Naive B cell (primary cell): ENCODE data around the gene SAMD4A. TPM values are rescaled to one million over a fixed set of nuclear protein-coding genes. Genes with fewer than 3 reads are reported as not detected.

Experiments
- ATAC-seq, 2 donors: fragments of 150-1000 bp; cut with Tn5 transposase; 2 replicates each; pipeline ENCODE4 v1.10.0; 2021; ENCODE audit warnings: low read depth in 2 of 2, mild to moderate bottlenecking in 2 of 2, moderate library complexity in 2 of 2
- DNase-seq: peaks from one replicate; pipeline ENCODE4 v3.0.0; 2022
- H3K27ac Mint-ChIP-seq, 6 donors: one replicate each; pipeline ENCODE4 v1.8.0; 2020 to 2022; ENCODE audit warnings: mild to moderate bottlenecking in 6 of 6, mixed read lengths in 6 of 6, moderate library complexity in 5 of 6, inconsistent platforms in 2 of 6
- H3K27me3 Mint-ChIP-seq, 3 donors: one replicate each; pipeline ENCODE4 v1.8.0; 2021 to 2022; ENCODE audit warnings: mixed read lengths in 3 of 3, mild to moderate bottlenecking in 1 of 3
- H3K36me3 Mint-ChIP-seq, 2 donors: one replicate each; pipeline ENCODE4 v1.8.0; 2020 to 2022; ENCODE audit warnings: mixed read lengths in 2 of 2, inconsistent platforms in 1 of 2, mild to moderate bottlenecking in 1 of 2
- H3K4me1 Mint-ChIP-seq, 3 donors: one replicate each; pipeline ENCODE4 v1.8.0; 2020 to 2022; ENCODE audit warnings: mixed read lengths in 3 of 3, inconsistent platforms in 1 of 3, mild to moderate bottlenecking in 1 of 3, moderate library complexity in 1 of 3
- H3K4me3 Mint-ChIP-seq, 8 donors: one replicate each; pipeline ENCODE4 v1.8.0; 2020 to 2022; ENCODE audit warnings: mild to moderate bottlenecking in 8 of 8, mixed read lengths in 8 of 8, moderate library complexity in 8 of 8, inconsistent platforms in 2 of 8
- H3K9me3 Mint-ChIP-seq, 7 donors: one replicate each; pipeline ENCODE4 v1.8.0; 2020 to 2022; ENCODE audit warnings: mixed read lengths in 7 of 7, mild to moderate bottlenecking in 5 of 7, inconsistent platforms in 2 of 7, moderate library complexity in 1 of 7
- polyA plus RNA-seq, 6 donors: library from polyadenylated mRNA; unstranded; fragments of 300-500 nt; fragmentation: Illumina TruSeq; gene quantifications; one replicate each; pipeline ENCODE4 v1.2.3, GENCODE V29; 2021; ENCODE audit warnings: low read depth in 6 of 6

SAMD4A gene
- polyA plus RNA-seq, 6 donors from 2014 or later: 0.84 to 2.1 (median 1.2) TPM; not detected in 1

DNA sequence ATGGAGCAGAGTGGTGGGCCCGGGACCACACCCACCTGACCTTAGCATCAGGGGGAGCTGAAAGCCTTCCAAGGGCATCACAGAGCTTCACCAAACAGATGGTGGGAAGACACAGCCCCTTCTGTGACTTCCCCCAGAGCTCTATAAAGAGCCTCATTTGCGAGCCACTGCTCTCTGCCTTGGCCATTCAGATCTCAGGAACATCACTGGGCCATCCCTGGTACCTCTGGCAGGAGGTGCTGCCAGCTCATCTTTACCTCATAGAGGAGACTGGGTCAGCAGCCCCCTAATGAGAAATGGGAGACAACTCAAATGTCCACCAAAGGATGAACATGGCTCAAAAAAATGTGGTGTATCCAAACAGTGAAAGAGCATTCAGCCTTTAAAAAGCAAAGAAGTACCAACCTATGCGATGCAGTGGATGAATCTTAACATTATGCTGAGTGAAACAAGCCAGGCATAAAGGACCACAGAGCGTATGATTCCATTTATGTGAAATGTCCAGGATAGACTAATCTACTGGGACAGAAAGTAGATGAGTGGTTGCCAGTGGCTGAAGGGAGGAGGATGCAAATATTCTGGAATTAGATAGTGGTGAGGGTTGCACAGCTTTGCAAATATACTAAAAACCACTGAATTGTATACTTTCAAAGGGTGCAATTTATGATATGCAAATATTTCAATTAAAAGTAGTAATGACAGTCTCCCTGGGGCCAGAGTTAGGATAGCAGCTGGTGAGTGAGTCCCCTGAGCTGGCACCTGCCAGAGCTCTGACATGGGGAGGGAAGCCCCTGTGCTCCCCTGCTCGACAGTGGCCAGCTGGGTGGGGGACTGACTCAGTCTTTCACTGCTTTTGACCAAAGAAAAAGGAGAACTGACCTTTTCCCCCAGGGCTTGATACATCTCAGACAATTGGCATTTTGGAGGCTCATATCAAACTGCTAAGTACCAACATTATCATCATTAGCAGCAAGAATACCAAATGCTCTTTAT, 219.1 kb downstream of the SAMD4A start:
- DNase-seq: no peak
- no peak for ATAC-seq
- Mint-ChIP-seq H3K9me3 (no peaks in the 10 kb centered on the region), H3K27ac (peak overlapping the region in 2 of 6 donors; percentile 20 to 53), H3K36me3 (peaks cover 16 to 22% of the 10 kb centered on the region in 2 donors), H3K4me3 (no peak overlapping the region), H3K27me3 (peaks cover 0 to under 1% (median 0%) of the 10 kb centered on the region in 3 donors), H3K4me1 (peaks cover 11 to 25% (median 14%) of the 10 kb centered on the region in 3 donors)

DNA sequence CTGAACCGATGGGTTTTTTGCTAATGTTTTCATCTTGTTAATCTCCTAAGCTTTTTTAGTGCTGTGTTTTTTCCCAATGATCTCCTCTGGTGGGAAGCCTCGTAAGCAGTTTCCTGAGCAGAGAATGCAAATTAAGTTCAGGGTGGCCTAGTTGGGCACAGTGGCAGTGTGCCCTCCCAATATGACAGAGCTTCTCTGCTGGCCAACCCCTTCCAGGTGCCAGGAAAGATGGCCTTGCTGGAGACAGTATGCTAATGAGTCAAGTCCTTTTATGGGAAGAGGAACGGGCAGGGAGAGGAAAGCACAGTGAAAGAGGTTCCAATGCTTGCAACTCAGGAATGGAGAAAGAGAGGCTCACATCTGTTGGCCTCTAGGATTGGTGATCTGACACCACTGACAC, 219.9 kb downstream of the SAMD4A start:
- H3K4me1 Mint-ChIP-seq: peaks cover 11 to 20% (median 13%) of the 10 kb centered on the region in 3 donors
- no peak overlapping the region for H3K4me3 Mint-ChIP-seq
- H3K9me3 Mint-ChIP-seq: no peaks in the 10 kb centered on the region
- H3K36me3 Mint-ChIP-seq: peaks cover 16 to 22% of the 10 kb centered on the region in 2 donors
- no peak for ATAC-seq
- H3K27me3 Mint-ChIP-seq: no peaks in the 10 kb centered on the region
- DNase-seq: no peak
- no peak overlapping the region for H3K27ac Mint-ChIP-seq

GRCh38 chr14:54787261-54787660, 220.3 kb downstream of the SAMD4A start:
- Mint-ChIP-seq H3K4me1 (peaks cover 10 to 16% (median 11%) of the 10 kb centered on the region in 3 donors), H3K27me3 (no peaks in the 10 kb centered on the region), H3K9me3 (no peaks in the 10 kb centered on the region), H3K4me3 (no peak overlapping the region), H3K27ac (no peak overlapping the region), H3K36me3 (peaks cover 16 to 22% of the 10 kb centered on the region in 2 donors)
- DNase-seq: no peak
- ATAC-seq: no peak

- no peak for DNase-seq
- ATAC-seq: no peak
- Mint-ChIP-seq H3K27ac (no peak overlapping the region), H3K9me3 (no peaks in the 10 kb centered on the region), H3K4me1 (peaks cover 0 to 4% (median 0%) of the 10 kb centered on the region in 3 donors), H3K4me3 (no peak overlapping the region), H3K36me3 (peaks cover 16 to 22% of the 10 kb centered on the region in 2 donors), H3K27me3 (no peaks in the 10 kb centered on the region)
These were observed 221.8 kb downstream of the SAMD4A start for GRCh38 chr14:54788701-54789100.

DNA sequence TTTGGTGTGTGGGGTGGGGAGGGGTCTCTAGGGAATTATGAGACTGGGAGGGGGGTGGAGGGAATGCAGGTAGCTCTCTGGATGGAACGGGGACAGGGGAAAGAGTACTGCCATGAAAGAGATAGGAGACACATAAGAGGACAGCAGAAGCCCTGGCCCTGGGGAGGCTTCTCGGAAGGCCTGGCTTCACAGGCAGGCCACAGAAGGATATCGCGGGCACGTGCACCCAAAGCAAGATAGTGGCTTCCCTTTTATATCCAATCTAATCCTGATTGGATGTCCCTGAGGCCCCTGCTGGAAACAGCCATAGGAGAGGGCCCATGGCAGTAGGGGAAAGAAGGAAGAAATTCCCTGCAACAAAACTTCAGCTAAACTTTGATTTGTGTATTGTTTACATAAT, 222.2 kb downstream of the SAMD4A start:
- no peaks in the 10 kb centered on the region for H3K4me1 Mint-ChIP-seq
- H3K27me3 Mint-ChIP-seq: no peaks in the 10 kb centered on the region
- ATAC-seq (no peak), DNase-seq (no peak)
- no peaks in the 10 kb centered on the region for H3K9me3 Mint-ChIP-seq
- H3K36me3 Mint-ChIP-seq: peaks cover 16 to 22% of the 10 kb centered on the region in 2 donors
- H3K4me3 Mint-ChIP-seq: no peak overlapping the region
- H3K27ac Mint-ChIP-seq: no peak overlapping the region

- Mint-ChIP-seq H3K4me3 (no peak overlapping the region), H3K27me3 (no peaks in the 10 kb centered on the region), H3K9me3 (peaks cover 0 to 5% (median 0%) of the 10 kb centered on the region in 7 donors), H3K36me3 (peaks cover 16 to 22% of the 10 kb centered on the region in 2 donors), H3K4me1 (no peaks in the 10 kb centered on the region), H3K27ac (no peak overlapping the region)
- ATAC-seq: no peak
- no peak for DNase-seq
These were observed 223.0 kb downstream of the SAMD4A start for GRCh38 chr14:54789781-54790480.

- Mint-ChIP-seq H3K27ac (peak overlapping the region in 1 of 6 donors; percentile 56), H3K4me1 (no peaks in the 10 kb centered on the region), H3K27me3 (no peaks in the 10 kb centered on the region), H3K9me3 (peaks cover 0 to 7% (median 3%) of the 10 kb centered on the region in 7 donors), H3K36me3 (peaks cover 16 to 22% of the 10 kb centered on the region in 2 donors), H3K4me3 (no peak overlapping the region)
- ATAC-seq: no peak
- no peak for DNase-seq
These were observed 224.1 kb downstream of the SAMD4A start for GRCh38 chr14:54791001-54791400.

DNA sequence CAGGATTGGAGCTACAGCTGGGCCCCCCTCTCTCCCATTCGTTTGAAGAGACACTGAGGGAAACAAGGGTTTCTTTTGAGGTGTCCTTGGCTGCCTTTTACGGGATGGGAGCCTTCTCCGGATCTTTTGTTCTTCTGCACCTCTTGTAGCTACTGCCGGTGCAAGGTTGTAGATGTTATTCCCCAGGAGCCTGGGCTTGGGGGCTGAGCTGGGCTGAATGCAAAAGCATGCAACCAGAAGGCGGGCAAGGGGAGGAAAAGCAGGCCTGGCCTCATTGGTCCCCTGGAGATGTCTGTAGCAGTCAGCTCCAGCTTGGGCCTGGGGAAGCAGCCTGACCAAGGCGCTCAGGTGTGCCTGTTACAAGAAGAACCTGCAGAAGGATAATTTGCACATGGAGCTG, 225.4 kb downstream of the SAMD4A start:
- DNase-seq (no peak), ATAC-seq (no peak)
- H3K36me3 Mint-ChIP-seq: peaks cover 16 to 22% of the 10 kb centered on the region in 2 donors
- H3K27me3 Mint-ChIP-seq: no peaks in the 10 kb centered on the region
- H3K4me3 Mint-ChIP-seq: no peak overlapping the region
- peaks cover 0 to 7% (median 3%) of the 10 kb centered on the region in 7 donors for H3K9me3 Mint-ChIP-seq
- no peak overlapping the region for H3K27ac Mint-ChIP-seq
- no peaks in the 10 kb centered on the region for H3K4me1 Mint-ChIP-seq

GRCh38 chr14:54794159-54794558, 227.2 kb downstream of the SAMD4A start:
- ATAC-seq (no peak), DNase-seq (no peak)
- H3K4me1 Mint-ChIP-seq: no peaks in the 10 kb centered on the region
- peak overlapping the region in 1 of 8 donors; percentile 7 for H3K4me3 Mint-ChIP-seq
- H3K36me3 Mint-ChIP-seq: peaks cover 11 to 16% of the 10 kb centered on the region in 2 donors
- H3K27ac Mint-ChIP-seq: peak overlapping the region in 1 of 6 donors; percentile 7
- peaks cover 0 to 7% (median 3%) of the 10 kb centered on the region in 7 donors for H3K9me3 Mint-ChIP-seq
- H3K27me3 Mint-ChIP-seq: no peaks in the 10 kb centered on the region

GRCh38 chr14:54794796-54795195, 227.9 kb downstream of the SAMD4A start:
- no peak for DNase-seq
- no peak overlapping the region for H3K4me3 Mint-ChIP-seq
- peaks cover 0 to 7% (median 3%) of the 10 kb centered on the region in 7 donors for H3K9me3 Mint-ChIP-seq
- no peak overlapping the region for H3K27ac Mint-ChIP-seq
- no peak for ATAC-seq
- H3K36me3 Mint-ChIP-seq: peaks cover 5 to 10% of the 10 kb centered on the region in 2 donors
- H3K4me1 Mint-ChIP-seq: peaks cover 0 to 1% (median 0%) of the 10 kb centered on the region in 3 donors
- H3K27me3 Mint-ChIP-seq: peaks cover 0 to 4% (median 0%) of the 10 kb centered on the region in 3 donors

DNA sequence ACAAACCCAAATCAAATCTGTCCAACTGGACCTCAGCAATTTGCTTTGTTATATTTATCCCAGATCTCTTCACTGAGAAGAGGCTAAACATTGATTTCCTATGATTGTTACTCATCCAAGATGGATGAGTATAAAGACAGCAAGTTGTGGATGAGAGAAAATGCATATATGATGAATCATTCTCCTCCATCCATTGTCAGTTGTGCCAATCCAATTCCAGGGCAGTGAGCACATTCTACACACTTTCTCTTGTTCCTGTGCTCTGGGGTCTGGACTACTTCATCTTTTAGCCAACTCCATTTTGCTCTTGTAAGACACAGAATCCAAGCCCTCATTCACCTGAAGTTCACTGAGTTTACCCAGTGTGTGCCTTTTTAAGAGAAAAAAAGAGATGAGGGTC, 230.0 kb downstream of the SAMD4A start:
- H3K27ac Mint-ChIP-seq: peak overlapping the region in 1 of 6 donors; percentile 33
- H3K4me3 Mint-ChIP-seq: no peak overlapping the region
- peaks cover 0 to 3% (median 0%) of the 10 kb centered on the region in 3 donors for H3K4me1 Mint-ChIP-seq
- ATAC-seq: no peak
- H3K27me3 Mint-ChIP-seq: peaks cover 0 to 12% (median 0%) of the 10 kb centered on the region in 3 donors
- DNase-seq: no peak
- peaks cover 0 to 12% (median 5%) of the 10 kb centered on the region in 7 donors for H3K9me3 Mint-ChIP-seq
- H3K36me3 Mint-ChIP-seq: peaks cover 0 to 5% of the 10 kb centered on the region in 2 donors

- ATAC-seq: no peak
- Mint-ChIP-seq H3K4me3 (no peak overlapping the region), H3K4me1 (peaks cover 0 to 3% (median 0%) of the 10 kb centered on the region in 3 donors), H3K36me3 (peaks cover 0 to 5% of the 10 kb centered on the region in 2 donors), H3K27me3 (peaks cover 0 to 12% (median 0%) of the 10 kb centered on the region in 3 donors), H3K9me3 (peaks cover 0 to 12% (median 5%) of the 10 kb centered on the region in 7 donors), H3K27ac (peak overlapping the region in 1 of 6 donors; percentile 13)
- no peak for DNase-seq
These were observed 230.6 kb downstream of the SAMD4A start for GRCh38 chr14:54797556-54797955.

GRCh38 chr14:54797986-54798385, 231.1 kb downstream of the SAMD4A start:
- peaks cover 0 to 3% (median 0%) of the 10 kb centered on the region in 3 donors for H3K4me1 Mint-ChIP-seq
- no peak overlapping the region for H3K4me3 Mint-ChIP-seq
- peaks cover 0 to 12% (median 5%) of the 10 kb centered on the region in 7 donors for H3K9me3 Mint-ChIP-seq
- DNase-seq (no peak), ATAC-seq (no peak)
- no peak overlapping the region for H3K27ac Mint-ChIP-seq
- peaks cover 0 to 12% (median 0%) of the 10 kb centered on the region in 3 donors for H3K27me3 Mint-ChIP-seq
- peaks cover 0 to 5% of the 10 kb centered on the region in 2 donors for H3K36me3 Mint-ChIP-seq
